Uterus (tissue), 4 donors: Measurements from ENCODE around the gene TDP1. TPM values are rescaled to one million over a fixed set of nuclear protein-coding genes. Genes with fewer than 3 reads are reported as not detected.

ENCODE experiments used
- DNase-seq, 2 donors: peaks; one replicate each; pipeline ENCODE4 v3.0.0-alpha.2; 2019 to 2020
- H3K27ac ChIP-seq, 2 donors: fragments of 200-600 bp; sonication (generic); 1 replicate in 1 of 2; 2 replicates in 1 of 2; pipeline ENCODE4 v1.5.1; 2016 to 2018
- H3K27me3 ChIP-seq, 2 donors: fragments of 200-600 bp; sonication (generic); one replicate each; pipeline ENCODE4 v1.5.1; 2018 to 2019; ENCODE audit warnings: control low read depth in 1 of 2
- H3K36me3 ChIP-seq, 2 donors: fragments of 200-600 bp; sonication (generic); one replicate each; pipeline ENCODE4 v1.5.1; 2019; ENCODE audit warnings: control low read depth in 1 of 2
- H3K4me1 ChIP-seq, 2 donors: fragments of 200-600 bp; sonication (generic); one replicate each; pipeline ENCODE4 v1.5.1; 2018 to 2019; ENCODE audit warnings: control low read depth in 1 of 2
- H3K4me3 ChIP-seq, 2 donors: fragments of 200-600 bp; sonication (generic); 1 replicate in 1 of 2; 2 replicates in 1 of 2; pipeline ENCODE4 v1.5.1; 2018 to 2019; ENCODE audit warnings: mild to moderate bottlenecking in 1 of 2
- H3K9me3 ChIP-seq, 2 donors: fragments of 200-600 bp; sonication (generic); one replicate each; pipeline ENCODE4 v1.5.1; 2019; ENCODE audit warnings: control low read depth in 1 of 2
- POLR2A ChIP-seq, 2 donors: fragments of 450-650 bp; IDR thresholded peaks; one replicate each; pipeline ENCODE4 v1.6.1; 2016; ENCODE audit warnings: antibody characterized with exemption in 2 of 2, mild to moderate bottlenecking in 1 of 2, moderate library complexity in 1 of 2
- intact Hi-C: fragments of 100-400 bp; cut with DNase I; formaldehyde crosslinking; loops from one replicate; pipeline ENCODE4 v1.15.1; 2023; ENCODE audit warnings: low total_unique reads
- total RNA-seq, 4 donors: library from RNA; depleted of rRNA in 3 of 4; stranded (reverse); fragments of >200 nt in 3 of 4; gene quantifications; one replicate each; pipeline versions ENCODE4 v1.1.0 to v1.2.4, GENCODE V29; 2014 to 2023
- TF ChIP-seq, protein P1 (sequence below), 4 experiments: fragments of 200-600 bp in 2 of 4; fragments of 450-650 bp in 2 of 4; sonication (generic) in 2 of 4; IDR thresholded peaks; one replicate each; pipeline ENCODE4 v1.5.1; 2016 to 2019; ENCODE audit warnings: antibody characterized with exemption in 4 of 4, mild to moderate bottlenecking in 2 of 4, moderate library complexity in 1 of 4
- donor health status: DM: yes; HTN: yes; CAD: no.

Gene TDP1
- total RNA-seq, 4 donors from 2014 or later = 1.3 to 30.8 (median 9.8) TPM

DNA sequence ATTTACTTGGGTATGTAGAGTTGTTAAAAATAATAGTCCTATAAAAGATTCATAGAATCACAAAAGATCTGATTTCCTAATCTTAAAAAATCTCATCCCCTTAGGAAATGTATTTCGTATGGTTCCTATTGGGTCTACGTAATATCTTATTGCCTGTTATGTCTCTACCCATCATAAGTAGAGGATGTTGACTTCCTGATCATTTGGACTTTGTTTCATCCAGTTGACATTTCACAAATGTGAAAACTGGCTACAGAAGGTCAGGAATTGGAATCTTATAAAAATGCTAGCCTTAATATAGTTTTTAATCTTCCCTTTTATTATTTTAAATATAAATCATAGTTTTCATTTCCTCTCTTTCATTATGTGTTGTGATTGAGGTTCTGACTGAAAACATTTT lies 45.2 kb downstream of the TDP1 start:
- Histone ChIP-seq H3K27ac (no peak overlapping the region), H3K9me3 (no peaks in the 10 kb centered on the region), H3K4me3 (no peak overlapping the region), H3K27me3 (no peaks in the 10 kb centered on the region), H3K36me3 (no peaks in the 10 kb centered on the region), H3K4me1 (no peaks in the 10 kb centered on the region)
- intact Hi-C loops = no loop called here
- DNase-seq = no peak
- TF ChIP-seq, protein P1, sequence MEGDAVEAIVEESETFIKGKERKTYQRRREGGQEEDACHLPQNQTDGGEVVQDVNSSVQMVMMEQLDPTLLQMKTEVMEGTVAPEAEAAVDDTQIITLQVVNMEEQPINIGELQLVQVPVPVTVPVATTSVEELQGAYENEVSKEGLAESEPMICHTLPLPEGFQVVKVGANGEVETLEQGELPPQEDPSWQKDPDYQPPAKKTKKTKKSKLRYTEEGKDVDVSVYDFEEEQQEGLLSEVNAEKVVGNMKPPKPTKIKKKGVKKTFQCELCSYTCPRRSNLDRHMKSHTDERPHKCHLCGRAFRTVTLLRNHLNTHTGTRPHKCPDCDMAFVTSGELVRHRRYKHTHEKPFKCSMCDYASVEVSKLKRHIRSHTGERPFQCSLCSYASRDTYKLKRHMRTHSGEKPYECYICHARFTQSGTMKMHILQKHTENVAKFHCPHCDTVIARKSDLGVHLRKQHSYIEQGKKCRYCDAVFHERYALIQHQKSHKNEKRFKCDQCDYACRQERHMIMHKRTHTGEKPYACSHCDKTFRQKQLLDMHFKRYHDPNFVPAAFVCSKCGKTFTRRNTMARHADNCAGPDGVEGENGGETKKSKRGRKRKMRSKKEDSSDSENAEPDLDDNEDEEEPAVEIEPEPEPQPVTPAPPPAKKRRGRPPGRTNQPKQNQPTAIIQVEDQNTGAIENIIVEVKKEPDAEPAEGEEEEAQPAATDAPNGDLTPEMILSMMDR (IDR thresholded peaks at IDR 0.05) = no peak
- TF ChIP-seq POLR2A (IDR thresholded peaks at IDR 0.05) = no peak

DNA sequence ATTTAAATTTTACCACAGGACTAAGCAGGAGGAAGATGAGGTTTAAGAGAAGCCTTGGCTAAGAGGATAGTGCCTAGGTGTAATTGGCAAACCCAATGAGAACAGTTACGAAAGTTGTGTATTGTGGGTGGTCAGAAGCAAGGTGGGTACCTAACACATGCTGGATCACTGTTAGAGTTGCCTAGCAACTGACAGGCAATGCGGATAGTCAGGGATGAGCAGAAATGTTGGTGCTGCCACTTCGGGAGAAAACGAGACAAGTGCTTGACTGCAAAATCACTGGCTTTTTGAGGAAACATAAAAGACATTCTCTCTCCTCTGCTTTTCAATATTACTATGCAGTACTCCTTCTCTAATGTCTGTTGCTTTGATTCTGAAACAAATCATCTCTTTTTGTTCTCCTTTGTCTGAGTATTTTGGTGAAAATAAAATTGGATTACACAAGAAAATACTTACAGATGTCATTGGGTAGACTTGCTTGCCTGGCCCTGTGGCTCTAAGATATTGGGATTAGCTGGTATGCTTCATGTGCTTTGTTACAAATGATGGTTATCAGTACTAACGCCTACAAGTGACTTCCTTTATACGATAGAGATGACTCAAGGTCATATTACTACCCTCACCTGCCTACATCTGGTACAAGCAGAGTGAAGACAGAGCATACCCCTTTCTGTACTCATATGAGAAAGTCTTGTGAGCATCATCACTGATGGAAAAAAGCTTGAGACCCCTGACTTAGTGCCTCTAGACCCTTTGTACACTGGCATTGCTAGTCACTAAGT lies 48.0 kb downstream of the TDP1 start:
- Histone ChIP-seq H3K27me3 (no peaks in the 10 kb centered on the region), H3K9me3 (no peaks in the 10 kb centered on the region), H3K36me3 (no peaks in the 10 kb centered on the region), H3K4me3 (no peak overlapping the region), H3K27ac (no peak overlapping the region), H3K4me1 (no peaks in the 10 kb centered on the region)
- intact Hi-C loops = no loop called here
- DNase-seq = no peak
- no peak for TF ChIP-seq POLR2A (IDR thresholded peaks at IDR 0.05)
- TF ChIP-seq, protein P1 (IDR thresholded peaks at IDR 0.05) = no peak

GRCh38 chr14:90005441-90005840 lies 49.7 kb downstream of the TDP1 start:
- H3K27me3 ChIP-seq = no peaks in the 10 kb centered on the region
- H3K9me3 ChIP-seq = no peaks in the 10 kb centered on the region
- H3K4me3 ChIP-seq = no peak overlapping the region
- intact Hi-C loops = no loop called here
- no peaks in the 10 kb centered on the region for H3K36me3 ChIP-seq
- H3K27ac ChIP-seq = no peak overlapping the region
- DNase-seq = no peak
- H3K4me1 ChIP-seq = no peaks in the 10 kb centered on the region
- TF ChIP-seq, protein P1 (IDR thresholded peaks at IDR 0.05) = no peak
- no peak for TF ChIP-seq POLR2A (IDR thresholded peaks at IDR 0.05)

- no peaks in the 10 kb centered on the region for H3K27me3 ChIP-seq
- no peak overlapping the region for H3K27ac ChIP-seq
- intact Hi-C loops = no loop called here
- no peaks in the 10 kb centered on the region for H3K9me3 ChIP-seq
- no peak for DNase-seq
- H3K4me3 ChIP-seq = no peak overlapping the region
- TF ChIP-seq POLR2A (IDR thresholded peaks at IDR 0.05) = no peak
- TF ChIP-seq, protein P1 (IDR thresholded peaks at IDR 0.05) = no peak
- no peaks in the 10 kb centered on the region for H3K36me3 ChIP-seq
- no peaks in the 10 kb centered on the region for H3K4me1 ChIP-seq
Measured at GRCh38 chr14:90005939-90006530, 50.3 kb downstream of the TDP1 start.

- Histone ChIP-seq H3K4me1 (no peaks in the 10 kb centered on the region), H3K4me3 (no peak overlapping the region), H3K9me3 (no peaks in the 10 kb centered on the region), H3K36me3 (no peaks in the 10 kb centered on the region), H3K27ac (no peak overlapping the region), H3K27me3 (no peaks in the 10 kb centered on the region)
- DNase-seq = no peak
- intact Hi-C loops = no loop called here
- no peak for TF ChIP-seq POLR2A (IDR thresholded peaks at IDR 0.05)
- TF ChIP-seq, protein P1 (IDR thresholded peaks at IDR 0.05) = no peak
Measured at GRCh38 chr14:90017371-90017770, 61.6 kb downstream of the TDP1 start.
